Spleen (tissue), 7 donors: Measurements from ENCODE around the gene FSIP1.

ENCODE experiments used
- POLR2A ChIP-seq, 3 donors: fragments of 450-650 bp; IDR thresholded peaks; one replicate each; pipeline ENCODE4 v1.5.1; 2017; ENCODE audit warnings: antibody characterized with exemption in 3 of 3, mild to moderate bottlenecking in 1 of 3
- POLR2AphosphoS5 ChIP-seq, 3 donors: sonication (generic); formaldehyde crosslinking; IDR thresholded peaks; one replicate each; pipeline ENCODE4 v1.5.1; 2017; ENCODE audit warnings: antibody characterized with exemption in 3 of 3
- TF ChIP-seq, protein P1 (sequence below), 11 experiments: fragments of 200-600 bp in 7 of 11; fragments of 450-650 bp in 4 of 11; sonication (generic) in 4 of 11; IDR thresholded peaks in 8 of 11; conservative IDR thresholded peaks in 3 of 11; 1 replicate in 7 of 11; 2 replicates in 4 of 11; pipeline versions ENCODE4 v1.4.0 to v1.8.0; 2016 to 2021; ENCODE audit warnings: antibody characterized with exemption in 11 of 11, inconsistent platforms in 4 of 11, mild to moderate bottlenecking in 1 of 11
- donor health status: DM: no; HTN: no; CAD: no; lungs with moderate emphysema.
- donor health status: DM: no; HTN: no; CAD: no.
- donor health status: DM: no; HTN: no; CAD: no.

DNA sequence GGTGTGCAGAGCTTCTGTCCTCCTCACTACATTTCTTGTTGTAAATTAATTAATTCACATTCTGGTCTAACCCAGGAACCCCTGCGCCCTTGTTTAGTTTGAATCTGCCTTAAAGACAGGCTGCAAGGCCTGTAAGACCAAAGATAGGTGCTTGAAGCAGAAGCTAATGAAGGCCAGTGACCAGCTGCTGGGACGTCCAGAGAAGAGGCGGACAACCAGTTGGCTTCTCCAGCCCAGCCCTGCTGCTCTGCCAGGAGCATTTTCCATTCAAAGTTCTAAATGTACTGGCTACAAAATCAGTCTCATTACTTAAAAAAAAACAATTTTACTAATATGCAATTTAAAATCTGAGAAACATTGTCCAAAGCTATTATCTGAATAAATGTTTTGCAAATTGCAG is 43.6 kb downstream of the FSIP1 start:
- TF ChIP-seq, protein P1, sequence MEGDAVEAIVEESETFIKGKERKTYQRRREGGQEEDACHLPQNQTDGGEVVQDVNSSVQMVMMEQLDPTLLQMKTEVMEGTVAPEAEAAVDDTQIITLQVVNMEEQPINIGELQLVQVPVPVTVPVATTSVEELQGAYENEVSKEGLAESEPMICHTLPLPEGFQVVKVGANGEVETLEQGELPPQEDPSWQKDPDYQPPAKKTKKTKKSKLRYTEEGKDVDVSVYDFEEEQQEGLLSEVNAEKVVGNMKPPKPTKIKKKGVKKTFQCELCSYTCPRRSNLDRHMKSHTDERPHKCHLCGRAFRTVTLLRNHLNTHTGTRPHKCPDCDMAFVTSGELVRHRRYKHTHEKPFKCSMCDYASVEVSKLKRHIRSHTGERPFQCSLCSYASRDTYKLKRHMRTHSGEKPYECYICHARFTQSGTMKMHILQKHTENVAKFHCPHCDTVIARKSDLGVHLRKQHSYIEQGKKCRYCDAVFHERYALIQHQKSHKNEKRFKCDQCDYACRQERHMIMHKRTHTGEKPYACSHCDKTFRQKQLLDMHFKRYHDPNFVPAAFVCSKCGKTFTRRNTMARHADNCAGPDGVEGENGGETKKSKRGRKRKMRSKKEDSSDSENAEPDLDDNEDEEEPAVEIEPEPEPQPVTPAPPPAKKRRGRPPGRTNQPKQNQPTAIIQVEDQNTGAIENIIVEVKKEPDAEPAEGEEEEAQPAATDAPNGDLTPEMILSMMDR (IDR thresholded peaks at IDR 0.05 in 8 of 11, conservative IDR thresholded peaks at IDR 0.05 in 3 of 11) = no peak
- TF ChIP-seq POLR2AphosphoS5 (IDR thresholded peaks at IDR 0.05) (no peak), POLR2A (IDR thresholded peaks at IDR 0.05) (no peak)
